ENCODE results near the gene C18orf32. TPM values are rescaled to one million over a fixed set of nuclear protein-coding genes. Genes with fewer than 3 reads are reported as not detected.

Gene C18orf32
- total and polyA plus RNA-seq, 2 donors (not counting 1 experiment from before 2014, with no cell fraction given): 20.8 to 36.3 TPM

DNA sequence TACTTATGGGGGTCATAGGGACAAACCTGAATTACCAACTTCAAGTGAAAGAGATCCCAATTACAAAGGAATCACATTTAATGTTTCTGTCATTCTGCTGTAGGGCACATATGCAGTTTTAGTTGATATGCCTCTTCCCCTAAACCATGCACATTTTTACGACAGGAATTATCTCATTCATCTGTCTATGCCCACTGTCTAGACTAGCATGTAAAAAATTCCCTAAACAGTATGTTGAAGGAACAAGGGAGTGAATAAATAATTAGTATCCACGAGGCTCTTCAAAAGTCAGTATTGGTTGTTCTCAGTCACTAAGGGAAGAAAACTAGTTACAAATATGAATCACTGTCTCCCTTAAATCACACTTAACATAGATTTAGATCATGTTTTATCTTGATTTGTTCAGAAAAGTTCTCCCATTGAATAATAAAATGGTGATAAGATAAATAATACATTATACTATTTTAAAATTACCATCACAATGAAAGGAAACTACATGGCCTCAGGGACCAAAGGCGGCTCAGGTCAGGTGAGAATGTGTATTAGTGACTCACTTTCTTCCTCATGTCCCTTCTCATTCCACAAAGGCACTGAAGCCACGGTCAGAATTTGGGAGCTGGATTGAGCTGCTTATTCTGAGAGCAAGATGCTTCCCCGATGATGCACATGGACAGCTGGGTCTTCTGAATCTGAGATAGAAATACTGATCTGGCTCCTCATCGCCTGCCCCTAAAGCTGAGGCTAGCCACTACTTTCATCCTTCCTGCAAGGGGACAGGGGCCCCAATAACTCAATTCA is 55.7 kb downstream of the C18orf32 start:
- no peaks in the 10 kb centered on the region for H4K20me1 ChIP-seq (ENCODE audit: control insufficient read depth, insufficient read depth, low read length, poor library complexity, severe bottlenecking)
- DNase-seq: no peak
- H3K27ac Mint-ChIP-seq: no peak overlapping the region
- H3K9ac ChIP-seq (ENCODE audit: low read length): no peak overlapping the region
- H3K9me3 Mint-ChIP-seq (ENCODE audit: insufficient read depth): no peaks in the 10 kb centered on the region
- 100% methylated on average over 1 of the region's 6 CpGs for WGBS (ENCODE audit: insufficient coverage)
- POLR2A ChIA-PET: no interaction called here
- peaks cover 6 to 8% of the 10 kb centered on the region in 2 experiments for H3K36me3 ChIP-seq (replicated peaks in 1 of 2; ENCODE audit: control extremely low read depth in 1 of 2, control insufficient read depth in 1 of 2, extremely low read depth in 1 of 2, insufficient read depth in 2 of 2, low read length in 1 of 2)
- no peaks in the 10 kb centered on the region for H3K9me3 ChIP-seq (ENCODE audit: control extremely low read depth in 1 of 3, control insufficient read depth in 2 of 3, insufficient read depth in 1 of 3, low read length in 2 of 3)
- no peaks in the 10 kb centered on the region for H3K27me3 ChIP-seq (replicated peaks in 1 of 4; ENCODE audit: control extremely low read depth in 1 of 4, control insufficient read depth in 3 of 4, insufficient read depth in 4 of 4, low read length in 3 of 4)
- H3K4me1 ChIP-seq (ENCODE audit: control insufficient read depth in 2 of 2, insufficient read depth in 2 of 2, low read length in 2 of 2): no peaks in the 10 kb centered on the region
- peaks cover 12% of the 10 kb centered on the region for H3K4me1 Mint-ChIP-seq
- TF ChIP-seq EZH2 (IDR thresholded peaks at IDR 0.05; ENCODE audit: borderline replicate concordance, insufficient read depth, low read depth, low read length, poor library complexity, severe bottlenecking): no peak
- TF ChIP-seq, protein P1, sequence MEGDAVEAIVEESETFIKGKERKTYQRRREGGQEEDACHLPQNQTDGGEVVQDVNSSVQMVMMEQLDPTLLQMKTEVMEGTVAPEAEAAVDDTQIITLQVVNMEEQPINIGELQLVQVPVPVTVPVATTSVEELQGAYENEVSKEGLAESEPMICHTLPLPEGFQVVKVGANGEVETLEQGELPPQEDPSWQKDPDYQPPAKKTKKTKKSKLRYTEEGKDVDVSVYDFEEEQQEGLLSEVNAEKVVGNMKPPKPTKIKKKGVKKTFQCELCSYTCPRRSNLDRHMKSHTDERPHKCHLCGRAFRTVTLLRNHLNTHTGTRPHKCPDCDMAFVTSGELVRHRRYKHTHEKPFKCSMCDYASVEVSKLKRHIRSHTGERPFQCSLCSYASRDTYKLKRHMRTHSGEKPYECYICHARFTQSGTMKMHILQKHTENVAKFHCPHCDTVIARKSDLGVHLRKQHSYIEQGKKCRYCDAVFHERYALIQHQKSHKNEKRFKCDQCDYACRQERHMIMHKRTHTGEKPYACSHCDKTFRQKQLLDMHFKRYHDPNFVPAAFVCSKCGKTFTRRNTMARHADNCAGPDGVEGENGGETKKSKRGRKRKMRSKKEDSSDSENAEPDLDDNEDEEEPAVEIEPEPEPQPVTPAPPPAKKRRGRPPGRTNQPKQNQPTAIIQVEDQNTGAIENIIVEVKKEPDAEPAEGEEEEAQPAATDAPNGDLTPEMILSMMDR (IDR thresholded peaks at IDR 0.05): no peak
- no peak overlapping the region for H2AFZ ChIP-seq (ENCODE audit: insufficient read depth, low read depth, low read length, poor library complexity, severe bottlenecking)
- CTCF ChIA-PET: interaction anchor here (1.0 kb wide), 1 partner anchor 29 kb away, joined by 3 read pairs; the partner anchor contains the start of gene DYM
- no peak overlapping the region for H3K4me2 ChIP-seq (replicated peaks; ENCODE audit: low read depth, low read length, poor library complexity, severe bottlenecking)
- no peak overlapping the region for H3K4me3 Mint-ChIP-seq
- no peak for ATAC-seq (ENCODE audit: low read depth)
- H3K27ac ChIP-seq (ENCODE audit: low read length in 2 of 2): no peak overlapping the region
- H3K4me3 ChIP-seq (ENCODE audit: control extremely low read depth in 1 of 5, extremely low read depth in 1 of 5, insufficient read depth in 1 of 5, low read depth in 2 of 5, low read length in 4 of 5): no peak overlapping the region
- no peaks in the 10 kb centered on the region for H3K27me3 Mint-ChIP-seq
- H3K79me2 ChIP-seq (ENCODE audit: control insufficient read depth, insufficient read depth, low read length): peaks cover 41% of the 10 kb centered on the region
- intact Hi-C loops (cut with micrococcal nuclease): no loop called here

Small RNAs within 50 kb of the gene (small RNA-seq; reads per million reads assigned to genes)
- not detected for gene SNORD58A (ENCODE audit: insufficient read length, low read depth, low replicate concordance)
- not detected for gene SNORD58C (ENCODE audit: insufficient read length, low read depth, low replicate concordance)

Other genes starting within 250 kb of the C18orf32 start
- gene DYM, start 26.6 kb downstream of the C18orf32 start, total RNA-seq: 90.7 and 107 TPM in 2 replicates
- gene DYM, start 26.6 kb downstream of the C18orf32 start, polyA plus RNA-seq: 18.4 and 23.3 TPM in 2 replicates
- gene RPL17, start 5.2 kb upstream of the C18orf32 start, total RNA-seq: 1,966 and 2,008 TPM in 2 replicates
- gene RPL17, start 5.2 kb upstream of the C18orf32 start, polyA plus RNA-seq: 3,957 and 4,139 TPM in 2 replicates
- gene LIPG, start 74.8 kb upstream of the C18orf32 start, total RNA-seq: not detected in 2 replicates
- gene LIPG, start 74.8 kb upstream of the C18orf32 start, polyA plus RNA-seq: not detected in 2 replicates

All from B cell (primary cell).